HL-60 (cell line): ENCODE measurements around the gene ARHGAP45.

Source experiments
- CTCF ChIP-seq: IDR thresholded peaks from one replicate; pipeline ENCODE4 v1.5.1; 2011; ENCODE audit warnings: low read length, control low read depth, inconsistent platforms; ENCODE audit not compliant: insufficient read depth
- POLR2AphosphoS5 ChIP-seq: IDR thresholded peaks from 2 replicates; pipeline ENCODE4 v1.6.1; 2012; ENCODE audit warnings: low read depth
- REST ChIP-seq: IDR thresholded peaks from 2 replicates; pipeline ENCODE4 v1.6.1; 2012; ENCODE audit warnings: low read depth; ENCODE audit not compliant: insufficient replicate concordance

GRCh38 chr19:1017906-1018305 lies 49.1 kb upstream of the ARHGAP45 start:
- no peak for TF ChIP-seq POLR2AphosphoS5
- no peak for TF ChIP-seq CTCF
- no peak for TF ChIP-seq REST
